GM12878 (cell line): Measurements from ENCODE around the gene GABBR2. TPM values are rescaled to one million over a fixed set of nuclear protein-coding genes. Genes with fewer than 3 reads are reported as not detected.

ENCODE experiments used
- ATAC-seq: fragments of 200-7000 bp; cut with Tn5 transposase; 3 replicates; pipeline ENCODE4 v1.9.1; 2020; ENCODE audit warnings: mild to moderate bottlenecking, moderate library complexity
- BruUV-seq: library from RNA; stranded (reverse); fragments of 400-500 nt; replicated peaks from 2 replicates; lab custom pipeline; 2021; lab: Mats Ljungman, UMichigan
- CTCF ChIA-PET: fragments of 300-600 bp; sonication (Branson Sonifier 250); formaldehyde crosslinking; extraction: SDS; loops from one replicate; lab custom pipeline; 2021; ENCODE audit warnings: inconsistent platforms; lab: Yijun Ruan, JAX
- POLR2A ChIA-PET: fragments of 350-600 bp; formaldehyde crosslinking; extraction: SDS; loops from one replicate; lab custom pipeline; 2021; ENCODE audit warnings: inconsistent platforms; lab: Charles Lee
- RAD21 ChIA-PET: fragments of 300-600 bp; sonication (Branson Sonifier 250); formaldehyde crosslinking; loops from one replicate; lab custom pipeline; 2023; ENCODE audit warnings: antibody characterized with exemption; ENCODE audit not compliant: unreplicated experiment; lab: Charles Lee
- SMC1A ChIA-PET: fragments of 300-600 bp; sonication (Branson Sonifier 250); formaldehyde crosslinking; loops from one replicate; lab custom pipeline; 2023; ENCODE audit not compliant: unreplicated experiment, uncharacterized antibody; lab: Charles Lee
- DNase-seq: peaks from one replicate; pipeline ENCODE4 v3.0.0-alpha.2; 2011; ENCODE audit warnings: low read depth, low spot score
- FAIRE-seq: peaks from 3 replicates; lab custom pipeline; 2011; peaks lifted over from hg19 to GRCh38; lab: Jason Lieb, UNC
- H2AFZ ChIP-seq: 2 replicates; pipeline ENCODE4 v1.6.0; 2011; ENCODE audit warnings: low read depth, low read length, control low read depth; ENCODE audit not compliant: control insufficient read depth
- H3K27ac ChIP-seq: 2 replicates; pipeline ENCODE4 v1.5.1; 2011; ENCODE audit warnings: control low read depth; ENCODE audit not compliant: control insufficient read depth, insufficient read depth
- H3K27me3 ChIP-seq, 2 experiments: replicated peaks in 1 of 2; 2 replicates each; pipeline versions ENCODE4 v1.6.0 to v1.6.1; 2011; ENCODE audit warnings: low read length in 1 of 2; ENCODE audit not compliant: control insufficient read depth in 2 of 2, insufficient read depth in 2 of 2
- H3K36me3 ChIP-seq, 2 experiments: 2 replicates each; pipeline ENCODE4 v1.5.1; 2011; ENCODE audit warnings: low read length in 1 of 2; ENCODE audit not compliant: control insufficient read depth in 2 of 2, insufficient read depth in 2 of 2
- H3K4me1 ChIP-seq: 2 replicates; pipeline ENCODE4 v1.6.1; 2011; ENCODE audit warnings: mild to moderate bottlenecking, low read length, moderate library complexity, mixed read lengths; ENCODE audit not compliant: control insufficient read depth, insufficient read depth
- H3K4me2 ChIP-seq: 2 replicates; pipeline ENCODE4 v1.6.0; 2011; ENCODE audit warnings: control low read depth; ENCODE audit not compliant: control insufficient read depth, insufficient read depth
- H3K4me3 ChIP-seq: fragments of 200-600 bp; sonication (generic); 2 replicates; pipeline ENCODE4 v1.5.1; 2016
- H3K79me2 ChIP-seq: 2 replicates; pipeline ENCODE4 v1.6.0; 2011; ENCODE audit warnings: low read length; ENCODE audit not compliant: control insufficient read depth, insufficient read depth
- H3K9ac ChIP-seq: 2 replicates; pipeline ENCODE4 v1.8.0; 2011; ENCODE audit warnings: low read length, control low read depth, mixed read lengths; ENCODE audit not compliant: control insufficient read depth, insufficient read depth
- H3K9me3 ChIP-seq: replicated peaks from 3 replicates; pipeline ENCODE4 v1.5.1; 2011; ENCODE audit warnings: mild to moderate bottlenecking, low read length; ENCODE audit not compliant: control insufficient read depth, insufficient read depth
- H4K20me1 ChIP-seq: 2 replicates; pipeline ENCODE4 v1.6.0; 2011; ENCODE audit not compliant: control insufficient read depth, insufficient read depth
- ATF7 ChIP-seq: fragments of 450-650 bp; IDR thresholded peaks from 2 replicates; pipeline ENCODE4 v1.6.1; 2016; ENCODE audit warnings: low read depth, mild to moderate bottlenecking
- CEBPB ChIP-seq, 2 experiments: fragments of 150-350 bp in 1 of 2; IDR thresholded peaks; 2 replicates each; pipeline ENCODE4 v1.6.1; 2012 to 2014; ENCODE audit warnings: low read depth in 2 of 2, low read length in 2 of 2, borderline replicate concordance in 1 of 2, inconsistent platforms in 1 of 2
- CREM ChIP-seq: IDR thresholded peaks from 2 replicates; pipeline ENCODE4 v1.6.1; 2014; ENCODE audit warnings: antibody characterized with exemption, low read depth
- EP300 ChIP-seq, 2 experiments: fragments of 150-350 bp in 1 of 2; IDR thresholded peaks; 2 replicates each; pipeline ENCODE4 v1.6.1; 2011 to 2012; ENCODE audit warnings: low read depth in 2 of 2, low read length in 2 of 2, borderline replicate concordance in 1 of 2, improper control_type of control experiment in 1 of 2, inconsistent platforms in 1 of 2; ENCODE audit not compliant: control insufficient read depth in 1 of 2
- HCFC1 ChIP-seq: fragments of 150-350 bp; IDR thresholded peaks from 2 replicates; pipeline ENCODE4 v1.6.1; 2014; ENCODE audit warnings: low read length
- MTA3 ChIP-seq: IDR thresholded peaks from 2 replicates; pipeline ENCODE4 v1.6.1; 2012; ENCODE audit warnings: low read length, inconsistent platforms, borderline replicate concordance
- NRF1 ChIP-seq: conservative IDR thresholded peaks from 2 replicates; pipeline ENCODE4 v1.6.1; 2011; ENCODE audit warnings: mild to moderate bottlenecking, low read depth, low read length, improper control_type of control experiment
- RAD51 ChIP-seq: fragments of 450-650 bp; IDR thresholded peaks from 2 replicates; pipeline ENCODE4 v1.6.1; 2016; ENCODE audit warnings: moderate library complexity, mild to moderate bottlenecking, inconsistent platforms
- RBBP5 ChIP-seq: fragments of 200-600 bp; sonication (generic); conservative IDR thresholded peaks from 2 replicates; pipeline ENCODE4 v1.6.1; 2016
- RUNX3 ChIP-seq: IDR thresholded peaks from 2 replicates; pipeline ENCODE4 v1.6.1; 2012; ENCODE audit warnings: low read length, inconsistent platforms
- SIN3A ChIP-seq: IDR thresholded peaks from 2 replicates; pipeline ENCODE4 v1.6.1; 2012; ENCODE audit warnings: low read depth, low read length, improper control_type of control experiment
- SIX5 ChIP-seq: IDR thresholded peaks from 2 replicates; pipeline ENCODE4 v1.6.1; 2011; ENCODE audit warnings: mild to moderate bottlenecking, low read depth, low read length, moderate library complexity; ENCODE audit not compliant: severe bottlenecking
- SMARCA5 ChIP-seq: fragments of 450-650 bp; IDR thresholded peaks from 2 replicates; pipeline ENCODE4 v1.6.1; 2017; ENCODE audit warnings: mild to moderate bottlenecking
- SREBF2 ChIP-seq: IDR thresholded peaks from 2 replicates; pipeline ENCODE4 v1.6.1; 2012; ENCODE audit warnings: mild to moderate bottlenecking, low read length
- SUZ12 ChIP-seq: fragments of 200-600 bp; sonication (generic); IDR thresholded peaks from one replicate; pipeline ENCODE4 v1.6.1; 2018; ENCODE audit warnings: antibody characterized with exemption, mild to moderate bottlenecking; ENCODE audit not compliant: unreplicated experiment
- WGBS: methylation state at CpG from one replicate; pipeline ENCODE4 v1.1.6; 2016; ENCODE audit warnings: low lambda C conversion rate; ENCODE audit not compliant: insufficient replicate concordance, insufficient coverage; ENCODE audit errors: missing lambda C conversion rate; 5-methylcytosine and 5-hydroxymethylcytosine counted together
- in situ Hi-C: fragments of 300-500 bp; cut with MboI; formaldehyde crosslinking; loops from 9 replicates; pipeline ENCODE4 v1.14.3; 2018; ENCODE audit warnings: mixed read lengths
- intact Hi-C: fragments of 100-400 bp; cut with micrococcal nuclease; formaldehyde crosslinking; loops from one replicate; pipeline ENCODE4 v1.14.2; 2022; ENCODE audit not compliant: unreplicated experiment
- polyA plus RNA-seq, 11 experiments: library from polyadenylated mRNA; depleted of rRNA in 4 of 11; unstranded in 6 of 11; stranded (reverse) in 5 of 11; fragments of >200 nt; fragmentation: Nextera tagmentation in 4 of 11; fragmentation: Illumina TruSeq in 1 of 11; extraction: Ambion mirVana in 4 of 11; extraction: Trizol in 1 of 11; gene quantifications; 1 replicate in 1 of 11; 2 replicates in 10 of 11; pipeline versions ENCODE4 v1.2.1 to v1.2.3, GENCODE V29; 2011 to 2016; ENCODE audit warnings: inconsistent platforms in 2 of 11, missing spikeins in 2 of 11, low read depth in 1 of 11
- total RNA-seq, 4 experiments: library from RNA; depleted of rRNA in 3 of 4; stranded (reverse); fragments of >200 nt in 3 of 4; fragmentation: Illumina TruSeq in 1 of 4; extraction: Trizol in 1 of 4; gene quantifications; 2 replicates each; pipeline versions ENCODE4 v1.2.1 to v1.2.3, GENCODE V29; 2013 to 2021
- TF ChIP-seq, protein P1 (sequence below): fragments of 450-650 bp; IDR thresholded peaks from 2 replicates; pipeline ENCODE4 v1.6.1; 2016; ENCODE audit warnings: mild to moderate bottlenecking
- TF ChIP-seq, protein P2 (sequence below): IDR thresholded peaks from 2 replicates; pipeline ENCODE4 v1.6.1; 2012; ENCODE audit warnings: low read depth, low read length, improper control_type of control experiment
- TF ChIP-seq, protein P3 (sequence below): fragments of 450-650 bp; IDR thresholded peaks from 2 replicates; pipeline ENCODE4 v1.6.1; 2017; ENCODE audit warnings: mild to moderate bottlenecking, low read depth, inconsistent platforms; ENCODE audit not compliant: poor library complexity, severe bottlenecking
- TF ChIP-seq, protein P4 (sequence below): IDR thresholded peaks from 2 replicates; pipeline ENCODE4 v1.6.1; 2011; ENCODE audit warnings: borderline replicate concordance, low read depth, mild to moderate bottlenecking, moderate library complexity, low read length; ENCODE audit not compliant: insufficient read depth, poor library complexity, severe bottlenecking

The GABBR2 gene
- total and polyA plus RNA-seq, 10 of the 15 experiments (the other 5 are each of a cell fraction or from before 2014, with no cell fraction given) = 0.02 to 2.2 (median 0.06) TPM; not detected in 2

DNA sequence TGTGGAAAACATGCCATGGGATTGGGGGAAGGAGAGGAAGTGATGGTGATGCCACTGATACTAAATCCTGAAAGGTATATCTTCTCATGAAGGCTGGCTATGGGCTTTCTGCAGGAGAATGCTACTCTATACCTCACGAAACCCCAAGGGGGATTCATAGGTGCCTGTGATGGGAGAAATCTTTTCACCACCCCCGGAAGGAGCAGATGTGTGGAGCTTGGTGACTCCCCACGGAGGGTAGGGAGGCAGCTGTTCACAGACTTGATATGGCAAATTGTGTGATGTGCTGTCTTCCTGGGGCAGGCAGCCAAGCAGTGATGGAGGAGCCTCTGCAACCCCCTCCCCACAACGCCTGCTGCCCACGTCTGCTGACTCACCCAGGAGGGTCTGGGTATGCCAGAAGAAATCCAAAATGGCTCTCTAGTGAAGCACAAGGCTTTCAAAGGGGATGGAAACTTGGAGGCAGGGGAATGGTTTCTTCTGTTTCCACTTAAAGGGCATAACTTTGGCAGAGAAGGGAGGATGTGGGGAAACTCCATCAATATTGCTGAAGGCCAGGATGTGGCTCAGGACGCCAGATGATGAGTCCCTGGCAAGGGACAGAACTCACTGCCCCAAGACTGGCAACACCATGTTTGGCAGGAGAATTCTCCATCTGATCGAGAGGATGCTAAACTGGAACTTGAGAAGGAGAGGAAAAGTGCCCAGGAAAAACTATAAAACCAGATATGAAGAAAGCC, 188.3 kb downstream of the GABBR2 start:
- Histone ChIP-seq H3K4me2 (no peak overlapping the region), H3K27me3 (no peaks in the 10 kb centered on the region; a peak in 2 of 4 replicates), H3K9ac (no peak overlapping the region), H2AFZ (no peak overlapping the region), H3K4me3 (no peak overlapping the region), H3K27ac (no peak overlapping the region), H3K79me2 (no peaks in the 10 kb centered on the region), H3K36me3 (no peaks in the 10 kb centered on the region), H4K20me1 (no peaks in the 10 kb centered on the region), H3K9me3 (no peaks in the 10 kb centered on the region), H3K4me1 (no peaks in the 10 kb centered on the region)
- POLR2A ChIA-PET = no interaction called here
- CTCF ChIA-PET = no interaction called here
- SMC1A ChIA-PET = no interaction called here
- no peak for DNase-seq
- no peak for TF ChIP-seq SMARCA5
- TF ChIP-seq NRF1 = no peak
- no peak for TF ChIP-seq ATF7
- TF ChIP-seq, protein P1, sequence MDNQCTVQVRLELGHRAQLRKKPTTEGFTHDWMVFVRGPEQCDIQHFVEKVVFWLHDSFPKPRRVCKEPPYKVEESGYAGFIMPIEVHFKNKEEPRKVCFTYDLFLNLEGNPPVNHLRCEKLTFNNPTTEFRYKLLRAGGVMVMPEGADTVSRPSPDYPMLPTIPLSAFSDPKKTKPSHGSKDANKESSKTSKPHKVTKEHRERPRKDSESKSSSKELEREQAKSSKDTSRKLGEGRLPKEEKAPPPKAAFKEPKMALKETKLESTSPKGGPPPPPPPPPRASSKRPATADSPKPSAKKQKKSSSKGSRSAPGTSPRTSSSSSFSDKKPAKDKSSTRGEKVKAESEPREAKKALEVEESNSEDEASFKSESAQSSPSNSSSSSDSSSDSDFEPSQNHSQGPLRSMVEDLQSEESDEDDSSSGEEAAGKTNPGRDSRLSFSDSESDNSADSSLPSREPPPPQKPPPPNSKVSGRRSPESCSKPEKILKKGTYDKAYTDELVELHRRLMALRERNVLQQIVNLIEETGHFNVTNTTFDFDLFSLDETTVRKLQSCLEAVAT = no peak
- no peak for TF ChIP-seq SREBF2
- TF ChIP-seq, protein P2, sequence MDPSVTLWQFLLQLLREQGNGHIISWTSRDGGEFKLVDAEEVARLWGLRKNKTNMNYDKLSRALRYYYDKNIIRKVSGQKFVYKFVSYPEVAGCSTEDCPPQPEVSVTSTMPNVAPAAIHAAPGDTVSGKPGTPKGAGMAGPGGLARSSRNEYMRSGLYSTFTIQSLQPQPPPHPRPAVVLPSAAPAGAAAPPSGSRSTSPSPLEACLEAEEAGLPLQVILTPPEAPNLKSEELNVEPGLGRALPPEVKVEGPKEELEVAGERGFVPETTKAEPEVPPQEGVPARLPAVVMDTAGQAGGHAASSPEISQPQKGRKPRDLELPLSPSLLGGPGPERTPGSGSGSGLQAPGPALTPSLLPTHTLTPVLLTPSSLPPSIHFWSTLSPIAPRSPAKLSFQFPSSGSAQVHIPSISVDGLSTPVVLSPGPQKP = no peak
- TF ChIP-seq HCFC1 = no peak
- TF ChIP-seq SIX5 = no peak
- TF ChIP-seq EP300 (IDR thresholded peaks at IDR 0.05; ENCODE audit: borderline replicate concordance in 1 of 2, control insufficient read depth in 1 of 2, low read depth in 2 of 2, low read length in 2 of 2) = no peak
- no peak for TF ChIP-seq RAD51
- TF ChIP-seq SIN3A = no peak
- TF ChIP-seq, protein P3, sequence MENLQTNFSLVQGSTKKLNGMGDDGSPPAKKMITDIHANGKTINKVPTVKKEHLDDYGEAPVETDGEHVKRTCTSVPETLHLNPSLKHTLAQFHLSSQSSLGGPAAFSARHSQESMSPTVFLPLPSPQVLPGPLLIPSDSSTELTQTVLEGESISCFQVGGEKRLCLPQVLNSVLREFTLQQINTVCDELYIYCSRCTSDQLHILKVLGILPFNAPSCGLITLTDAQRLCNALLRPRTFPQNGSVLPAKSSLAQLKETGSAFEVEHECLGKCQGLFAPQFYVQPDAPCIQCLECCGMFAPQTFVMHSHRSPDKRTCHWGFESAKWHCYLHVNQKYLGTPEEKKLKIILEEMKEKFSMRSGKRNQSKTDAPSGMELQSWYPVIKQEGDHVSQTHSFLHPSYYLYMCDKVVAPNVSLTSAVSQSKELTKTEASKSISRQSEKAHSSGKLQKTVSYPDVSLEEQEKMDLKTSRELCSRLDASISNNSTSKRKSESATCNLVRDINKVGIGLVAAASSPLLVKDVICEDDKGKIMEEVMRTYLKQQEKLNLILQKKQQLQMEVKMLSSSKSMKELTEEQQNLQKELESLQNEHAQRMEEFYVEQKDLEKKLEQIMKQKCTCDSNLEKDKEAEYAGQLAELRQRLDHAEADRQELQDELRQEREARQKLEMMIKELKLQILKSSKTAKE = no peak
- TF ChIP-seq, protein P4, sequence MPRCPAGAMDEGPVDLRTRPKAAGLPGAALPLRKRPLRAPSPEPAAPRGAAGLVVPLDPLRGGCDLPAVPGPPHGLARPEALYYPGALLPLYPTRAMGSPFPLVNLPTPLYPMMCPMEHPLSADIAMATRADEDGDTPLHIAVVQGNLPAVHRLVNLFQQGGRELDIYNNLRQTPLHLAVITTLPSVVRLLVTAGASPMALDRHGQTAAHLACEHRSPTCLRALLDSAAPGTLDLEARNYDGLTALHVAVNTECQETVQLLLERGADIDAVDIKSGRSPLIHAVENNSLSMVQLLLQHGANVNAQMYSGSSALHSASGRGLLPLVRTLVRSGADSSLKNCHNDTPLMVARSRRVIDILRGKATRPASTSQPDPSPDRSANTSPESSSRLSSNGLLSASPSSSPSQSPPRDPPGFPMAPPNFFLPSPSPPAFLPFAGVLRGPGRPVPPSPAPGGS = no peak
- TF ChIP-seq MTA3 = no peak
- TF ChIP-seq RUNX3 = no peak
- TF ChIP-seq CREM = no peak
- TF ChIP-seq CEBPB (IDR thresholded peaks at IDR 0.05; ENCODE audit: borderline replicate concordance in 1 of 2, low read depth in 2 of 2, low read length in 2 of 2) = no peak
- TF ChIP-seq RBBP5 = no peak
- no peak for TF ChIP-seq SUZ12
- intact Hi-C loops = no loop called here
- no peak for ATAC-seq
- in situ Hi-C loops = no loop called here
- no peak for FAIRE-seq
- BruUV-seq = no TSS peak
- WGBS = 7% methylated on average over 6 of the region's 7 CpGs
- RAD21 ChIA-PET = no interaction called here
